Stimulated activated CD8-positive, alpha-beta memory T cell treated with anti-CD3 and anti-CD28 coated beads, Interleukin-12 subunit alpha, Interleukin-12 subunit beta, amount 100 ng/mL, for 24 hours (primary cell): ENCODE measurements around the gene CETN2.
"Not testable (repeated sequence)": the region's sequence is repeated elsewhere in the genome, so short reads cannot be mapped to it uniquely, and the experiment has no call there.

Source experiments
- DNase-seq: peaks from one replicate; pipeline ENCODE4 v3.0.0-alpha.2; 2020; ENCODE audit errors: extremely low read depth

CETN2 gene

GRCh38 chrX:152832520-152832919, 2.0 kb upstream of the CETN2 start:
- no peak for DNase-seq

GRCh38 chrX:152831391-152831790, 834 bp upstream of the CETN2 start:
- no peak for DNase-seq

GRCh38 chrX:152824841-152825374, 5.6 kb downstream of the CETN2 start:
- no peak for DNase-seq

GRCh38 chrX:152823657-152824056, 6.9 kb downstream of the CETN2 start:
- DNase-seq: no peak

GRCh38 chrX:152822383-152823086, 8.0 kb downstream of the CETN2 start:
- no peak for DNase-seq

- DNase-seq: no peak
Observed at GRCh38 chrX:152821145-152821765, 9.3 kb downstream of the CETN2 start.

GRCh38 chrX:152819732-152820131, 10.8 kb downstream of the CETN2 start:
- DNase-seq: no peak

GRCh38 chrX:152819266-152819665, 11.3 kb downstream of the CETN2 start:
- no peak for DNase-seq

- no peak for DNase-seq
Observed at GRCh38 chrX:152818356-152818755, 12.2 kb downstream of the CETN2 start.

- no peak for DNase-seq
Observed at GRCh38 chrX:152817078-152817764, 13.3 kb downstream of the CETN2 start.

- DNase-seq: no peak
Observed at GRCh38 chrX:152814048-152814447, 16.5 kb downstream of the CETN2 start.

GRCh38 chrX:152813206-152813605, 17.4 kb downstream of the CETN2 start:
- DNase-seq: no peak

- no peak for DNase-seq
Observed at GRCh38 chrX:152810403-152810802, 20.2 kb downstream of the CETN2 start.

GRCh38 chrX:152806035-152806434, 24.5 kb downstream of the CETN2 start:
- no peak for DNase-seq

GRCh38 chrX:152798945-152799344, 31.6 kb downstream of the CETN2 start:
- DNase-seq: no peak

GRCh38 chrX:152787062-152787461, 43.5 kb downstream of the CETN2 start:
- DNase-seq: not testable (repeated sequence)
